Measurements from ENCODE around the gene CCND1.
"Not testable (repeated sequence)": the region's sequence is repeated elsewhere in the genome, so short reads cannot be mapped to it uniquely, and the experiment has no call there.

The CCND1 gene

GRCh38 chr11:69618237-69618636 lies 22.7 kb upstream of the CCND1 start:
- no peak for DNase-seq

GRCh38 chr11:69620683-69621290 lies 20.2 kb upstream of the CCND1 start:
- no peak for DNase-seq

- not testable (repeated sequence) for DNase-seq
These were observed 18.8 kb upstream of the CCND1 start for GRCh38 chr11:69622097-69622681.

- no peak for DNase-seq
These were observed 16.7 kb upstream of the CCND1 start for GRCh38 chr11:69624293-69624692.

- no peak for DNase-seq
These were observed 15.5 kb upstream of the CCND1 start for GRCh38 chr11:69625476-69625875.

- no peak for DNase-seq
These were observed 13.4 kb upstream of the CCND1 start for GRCh38 chr11:69627551-69627950.

GRCh38 chr11:69630017-69630416 lies 10.9 kb upstream of the CCND1 start:
- DNase-seq, result no peak

GRCh38 chr11:69630424-69630823 lies 10.5 kb upstream of the CCND1 start:
- no peak for DNase-seq

GRCh38 chr11:69632900-69633299 lies 8.1 kb upstream of the CCND1 start:
- no peak for DNase-seq

GRCh38 chr11:69634069-69634468 lies 6.9 kb upstream of the CCND1 start:
- no peak for DNase-seq

GRCh38 chr11:69634590-69634989 lies 6.4 kb upstream of the CCND1 start:
- no peak for DNase-seq

GRCh38 chr11:69635195-69635594 lies 5.8 kb upstream of the CCND1 start:
- no peak for DNase-seq

GRCh38 chr11:69635804-69636511 lies 5.0 kb upstream of the CCND1 start:
- no peak for DNase-seq

GRCh38 chr11:69636512-69637197 lies 4.3 kb upstream of the CCND1 start:
- no peak for DNase-seq

- DNase-seq, result no peak
These were observed 3.6 kb upstream of the CCND1 start for GRCh38 chr11:69637198-69637940.

- no peak for DNase-seq
These were observed 2.8 kb upstream of the CCND1 start for GRCh38 chr11:69637941-69638871.

- DNase-seq, result no peak
These were observed 1.8 kb upstream of the CCND1 start for GRCh38 chr11:69638941-69639681.

GRCh38 chr11:69639831-69640230 lies 1.1 kb upstream of the CCND1 start:
- DNase-seq, result no peak

- no peak for DNase-seq
These were observed 529 bp upstream of the CCND1 start for GRCh38 chr11:69640260-69640994.
